Keratinocyte (primary cell): ENCODE data around the gene NLRP1. TPM values are rescaled to one million over a fixed set of nuclear protein-coding genes. Genes with fewer than 3 reads are reported as not detected.

Source experiments
- DNase-seq: peaks from one replicate; pipeline ENCODE4 v3.0.0-alpha.2; 2011; ENCODE audit warnings: low read depth, missing footprints, low spot score
- FAIRE-seq: peaks from 2 replicates; lab custom pipeline; 2011; peaks lifted over from hg19 to GRCh38; lab: Jason Lieb, UNC
- H2AFZ ChIP-seq: 2 replicates; pipeline ENCODE4 v1.6.0; 2012; ENCODE audit warnings: low read length, control low read depth, inconsistent platforms; ENCODE audit not compliant: control insufficient read depth
- H3K27ac ChIP-seq: 2 replicates; pipeline ENCODE4 v1.5.1; 2011; ENCODE audit warnings: low read length; ENCODE audit not compliant: control insufficient read depth, insufficient read depth
- H3K27me3 ChIP-seq: 3 replicates; pipeline ENCODE4 v1.6.0; 2011; ENCODE audit warnings: low read length; ENCODE audit not compliant: control insufficient read depth, insufficient read depth; ENCODE audit errors: extremely low read depth
- H3K36me3 ChIP-seq, 2 experiments: 2 replicates in 1 of 2; 3 replicates in 1 of 2; pipeline ENCODE4 v1.5.1; 2011; ENCODE audit warnings: low read length in 2 of 2, mild to moderate bottlenecking in 1 of 2; ENCODE audit not compliant: control insufficient read depth in 2 of 2, insufficient read depth in 2 of 2; ENCODE audit errors: extremely low read depth in 1 of 2
- H3K4me1 ChIP-seq: 3 replicates; pipeline ENCODE4 v1.5.1; 2011; ENCODE audit warnings: low read length; ENCODE audit not compliant: control insufficient read depth, insufficient read depth; ENCODE audit errors: extremely low read depth
- H3K4me2 ChIP-seq: 3 replicates; pipeline ENCODE4 v1.6.0; 2011; ENCODE audit warnings: low read depth, low read length; ENCODE audit not compliant: control insufficient read depth, insufficient read depth; ENCODE audit errors: extremely low read depth
- H3K4me3 ChIP-seq, 3 experiments: fragments of 200-600 bp in 1 of 3; sonication (generic) in 1 of 3; 2 replicates in 2 of 3; 3 replicates in 1 of 3; pipeline ENCODE4 v1.5.1; 2011 to 2016; ENCODE audit warnings: low read length in 3 of 3, mild to moderate bottlenecking in 3 of 3, control low read depth in 2 of 3, inconsistent platforms in 1 of 3, low read depth in 1 of 3, mixed read lengths in 1 of 3, mixed run types in 1 of 3, moderate library complexity in 1 of 3; ENCODE audit not compliant: control insufficient read depth in 2 of 3, insufficient read depth in 2 of 3; ENCODE audit errors: extremely low read depth in 1 of 3
- H3K79me2 ChIP-seq: 2 replicates; pipeline ENCODE4 v1.6.0; 2012; ENCODE audit warnings: low read length; ENCODE audit not compliant: control insufficient read depth, insufficient read depth
- H3K9ac ChIP-seq: 3 replicates; pipeline ENCODE4 v1.6.0; 2011; ENCODE audit warnings: low read length; ENCODE audit not compliant: control insufficient read depth, insufficient read depth; ENCODE audit errors: extremely low read depth
- H3K9me1 ChIP-seq: 3 replicates; pipeline ENCODE4 v1.6.0; 2011; ENCODE audit warnings: low read length; ENCODE audit not compliant: control insufficient read depth, insufficient read depth; ENCODE audit errors: extremely low read depth
- H3K9me3 ChIP-seq: 2 replicates; pipeline ENCODE4 v1.5.1; 2012; ENCODE audit warnings: low read depth, low read length; ENCODE audit not compliant: control insufficient read depth
- H4K20me1 ChIP-seq: 3 replicates; pipeline ENCODE4 v1.6.0; 2011; ENCODE audit warnings: low read length; ENCODE audit not compliant: control insufficient read depth, insufficient read depth; ENCODE audit errors: extremely low read depth
- EZH2 ChIP-seq: IDR thresholded peaks from one replicate; pipeline ENCODE4 v1.6.1; 2012; ENCODE audit warnings: inconsistent platforms, mild to moderate bottlenecking, low read length, moderate library complexity
- dilution Hi-C: fragments of 300-500 bp; cut with MboI; formaldehyde crosslinking; loops from one replicate; pipeline ENCODE4 v1.7.0; 2020; ENCODE audit warnings: low sequenced_read_pairs; ENCODE audit not compliant: extremely low pct_ligation_motif_present
- polyA plus RNA-seq, 5 experiments: library from polyadenylated mRNA; depleted of rRNA in 3 of 5; stranded (reverse) in 3 of 5; stranded (forward) in 1 of 5; unstranded in 1 of 5; fragments of >200 nt; gene quantifications; 1 replicate in 1 of 5; 2 replicates in 3 of 5; 3 replicates in 1 of 5; pipeline versions ENCODE4 v1.2.1 to v1.2.3, GENCODE V29; 2011 to 2012; ENCODE audit warnings: missing spikeins in 2 of 5, low read depth in 1 of 5, low replicate concordance in 1 of 5
- TF ChIP-seq, protein P1 (sequence below), 3 experiments: IDR thresholded peaks in 1 of 3; conservative IDR thresholded peaks in 1 of 3; optimal IDR thresholded peaks in 1 of 3; 2 replicates in 2 of 3; 3 replicates in 1 of 3; pipeline versions ENCODE3 to v1.5.1; 2011; ENCODE audit warnings: low read length in 3 of 3, mild to moderate bottlenecking in 3 of 3, moderate library complexity in 2 of 3, control low read depth in 1 of 3, inconsistent platforms in 1 of 3; ENCODE audit not compliant: insufficient read depth in 2 of 3; ENCODE audit errors: extremely low read depth in 1 of 3

The NLRP1 gene
- polyA plus RNA-seq, 1 donor (not counting 4 experiments of a cell fraction or from before 2014, with no cell fraction given) = 20.1 TPM

DNA sequence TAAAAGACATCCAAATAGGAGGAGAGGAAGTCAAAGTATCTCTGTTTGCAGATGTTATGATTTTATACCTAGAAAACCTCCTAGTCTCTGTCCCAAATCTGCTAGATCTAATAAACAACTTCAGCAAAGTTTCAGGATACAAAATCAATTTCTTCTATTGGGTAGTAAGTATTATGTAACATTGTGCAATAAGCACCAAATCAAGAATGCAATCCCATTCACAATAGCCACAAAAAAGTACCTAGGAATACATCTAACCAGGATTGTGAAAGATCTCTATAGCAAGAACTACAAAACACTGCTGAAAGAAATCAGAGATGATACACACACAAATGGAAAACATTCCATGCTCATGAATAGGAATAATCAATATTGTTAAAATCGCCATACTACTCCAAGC lies 13.0 kb downstream of the NLRP1 start:
- no peak for TF ChIP-seq EZH2
- TF ChIP-seq, protein P1, sequence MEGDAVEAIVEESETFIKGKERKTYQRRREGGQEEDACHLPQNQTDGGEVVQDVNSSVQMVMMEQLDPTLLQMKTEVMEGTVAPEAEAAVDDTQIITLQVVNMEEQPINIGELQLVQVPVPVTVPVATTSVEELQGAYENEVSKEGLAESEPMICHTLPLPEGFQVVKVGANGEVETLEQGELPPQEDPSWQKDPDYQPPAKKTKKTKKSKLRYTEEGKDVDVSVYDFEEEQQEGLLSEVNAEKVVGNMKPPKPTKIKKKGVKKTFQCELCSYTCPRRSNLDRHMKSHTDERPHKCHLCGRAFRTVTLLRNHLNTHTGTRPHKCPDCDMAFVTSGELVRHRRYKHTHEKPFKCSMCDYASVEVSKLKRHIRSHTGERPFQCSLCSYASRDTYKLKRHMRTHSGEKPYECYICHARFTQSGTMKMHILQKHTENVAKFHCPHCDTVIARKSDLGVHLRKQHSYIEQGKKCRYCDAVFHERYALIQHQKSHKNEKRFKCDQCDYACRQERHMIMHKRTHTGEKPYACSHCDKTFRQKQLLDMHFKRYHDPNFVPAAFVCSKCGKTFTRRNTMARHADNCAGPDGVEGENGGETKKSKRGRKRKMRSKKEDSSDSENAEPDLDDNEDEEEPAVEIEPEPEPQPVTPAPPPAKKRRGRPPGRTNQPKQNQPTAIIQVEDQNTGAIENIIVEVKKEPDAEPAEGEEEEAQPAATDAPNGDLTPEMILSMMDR (optimal IDR thresholded peaks at IDR 0.05 in 1 of 3, IDR thresholded peaks at IDR 0.05 in 1 of 3, conservative IDR thresholded peaks at IDR 0.05 in 1 of 3; ENCODE audit: extremely low read depth in 1 of 3, insufficient read depth in 2 of 3, low read length in 3 of 3) = no peak
- no peak for DNase-seq

DNA sequence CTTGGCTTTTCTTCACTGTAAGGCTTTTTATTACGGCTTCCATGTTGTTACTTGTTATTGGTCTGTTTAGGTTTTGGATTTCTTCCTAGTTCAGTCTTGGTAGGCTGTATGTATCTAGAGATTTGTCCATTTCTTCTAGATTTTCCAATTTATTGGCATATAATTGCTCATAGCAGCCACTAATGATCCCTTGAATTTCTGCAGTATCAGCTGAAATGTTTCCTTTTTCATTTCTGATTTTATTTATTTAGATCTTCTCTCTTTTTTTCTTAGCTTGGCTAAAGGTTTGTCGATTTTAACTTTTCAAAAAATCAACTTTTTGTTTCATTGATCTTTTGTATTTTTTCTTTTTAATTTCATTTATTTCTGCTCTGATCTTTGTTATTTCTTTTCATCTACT lies 18.5 kb downstream of the NLRP1 start:
- peaks cover 4% of the 10 kb centered on the region for H3K79me2 ChIP-seq
- H3K9me3 ChIP-seq = no peaks in the 10 kb centered on the region
- no peak overlapping the region for H3K4me2 ChIP-seq
- H3K4me1 ChIP-seq = peaks cover 6% of the 10 kb centered on the region
- no peak overlapping the region for H2AFZ ChIP-seq
- no peaks in the 10 kb centered on the region for H3K27me3 ChIP-seq
- no peak overlapping the region for H3K27ac ChIP-seq
- H4K20me1 ChIP-seq = no peaks in the 10 kb centered on the region
- dilution Hi-C loops = no loop called here
- H3K36me3 ChIP-seq = peaks cover 3 to 13% of the 10 kb centered on the region in 2 experiments
- H3K9ac ChIP-seq = no peak overlapping the region
- DNase-seq (no peak), FAIRE-seq (no peak)
- H3K9me1 ChIP-seq = no peaks in the 10 kb centered on the region
- TF ChIP-seq, protein P1 (optimal IDR thresholded peaks at IDR 0.05 in 1 of 3, IDR thresholded peaks at IDR 0.05 in 1 of 3, conservative IDR thresholded peaks at IDR 0.05 in 1 of 3; ENCODE audit: extremely low read depth in 1 of 3, insufficient read depth in 2 of 3, low read length in 3 of 3) = no peak
- no peak for TF ChIP-seq EZH2
- H3K4me3 ChIP-seq = no peak overlapping the region

More for the DNA sequence above, 13.0 kb downstream of the NLRP1 start:
- peaks cover 3 to 13% of the 10 kb centered on the region in 2 experiments for H3K36me3 ChIP-seq
- no peaks in the 10 kb centered on the region for H3K9me3 ChIP-seq
- dilution Hi-C loops = no loop called here
- no peak overlapping the region for H3K4me2 ChIP-seq
- H3K4me3 ChIP-seq = no peak overlapping the region
- no peaks in the 10 kb centered on the region for H3K4me1 ChIP-seq
- no peaks in the 10 kb centered on the region for H3K9me1 ChIP-seq
- FAIRE-seq = no peak
- H3K27ac ChIP-seq = no peak overlapping the region
- H2AFZ ChIP-seq = no peak overlapping the region
- H4K20me1 ChIP-seq = no peaks in the 10 kb centered on the region
- H3K27me3 ChIP-seq = no peaks in the 10 kb centered on the region
- H3K79me2 ChIP-seq = peaks cover 9% of the 10 kb centered on the region
- no peak overlapping the region for H3K9ac ChIP-seq
